Neural progenitor cell (in vitro differentiated cells): Measurements from ENCODE around the gene HLA-E. TPM values are rescaled to one million over a fixed set of nuclear protein-coding genes. Genes with fewer than 3 reads are reported as not detected.

ENCODE experiments used
- DNase-seq: peaks from one replicate; pipeline ENCODE4 v3.0.0-alpha.2; 2016; ENCODE audit warnings: low spot score
- H2AFZ ChIP-seq: fragments of 200-600 bp; sonication (generic); replicated peaks from 2 replicates; pipeline ENCODE4 v1.6.1; 2016; ENCODE audit warnings: antibody characterized with exemption
- H3F3A ChIP-seq: fragments of 200-600 bp; sonication (generic); 2 replicates; pipeline ENCODE4 v1.6.1; 2016; ENCODE audit warnings: antibody characterized with exemption, low read depth
- H3K27ac ChIP-seq: fragments of 200-600 bp; sonication (generic); 2 replicates; pipeline ENCODE4 v1.5.1; 2016; ENCODE audit warnings: mild to moderate bottlenecking
- H3K27me3 ChIP-seq: fragments of 200-600 bp; sonication (generic); 2 replicates; pipeline ENCODE4 v1.6.1; 2016; ENCODE audit warnings: mild to moderate bottlenecking, moderate library complexity
- H3K36me3 ChIP-seq: fragments of 200-600 bp; sonication (generic); 2 replicates; pipeline ENCODE4 v1.5.1; 2016
- H3K4me1 ChIP-seq: fragments of 200-600 bp; sonication (generic); 2 replicates; pipeline ENCODE4 v1.6.1; 2016; ENCODE audit warnings: mixed run types
- H3K4me2 ChIP-seq: fragments of 200-600 bp; sonication (generic); 2 replicates; pipeline ENCODE4 v1.6.1; 2016
- H3K4me3 ChIP-seq: fragments of 200-600 bp; sonication (generic); 2 replicates; pipeline ENCODE4 v1.5.1; 2016
- H3K79me2 ChIP-seq: fragments of 200-600 bp; sonication (generic); 2 replicates; pipeline ENCODE4 v1.6.1; 2016; ENCODE audit warnings: low read depth
- H3K9ac ChIP-seq: fragments of 200-600 bp; sonication (generic); 2 replicates; pipeline ENCODE4 v1.6.1; 2016
- H3K9me3 ChIP-seq: fragments of 200-600 bp; sonication (generic); 2 replicates; pipeline ENCODE4 v1.5.1; 2016; ENCODE audit warnings: low read depth
- H4K20me1 ChIP-seq: fragments of 200-600 bp; sonication (generic); 2 replicates; pipeline ENCODE4 v1.6.1; 2016; ENCODE audit warnings: low read depth
- H3K27ac Mint-ChIP-seq: 3 replicates; pipeline ENCODE4 v1.8.0; 2021; ENCODE audit warnings: mixed read lengths
- H3K27me3 Mint-ChIP-seq: 2 replicates; pipeline ENCODE4 v1.8.0; 2022; ENCODE audit warnings: low read depth, mild to moderate bottlenecking, inconsistent platforms, moderate library complexity, mixed read lengths; ENCODE audit not compliant: insufficient read depth
- H3K36me3 Mint-ChIP-seq: 3 replicates; pipeline ENCODE4 v1.8.0; 2021; ENCODE audit warnings: mixed read lengths
- H3K4me1 Mint-ChIP-seq: 3 replicates; pipeline ENCODE4 v1.8.0; 2021; ENCODE audit warnings: mixed read lengths
- H3K4me3 Mint-ChIP-seq: 3 replicates; pipeline ENCODE4 v1.8.0; 2021; ENCODE audit warnings: mild to moderate bottlenecking, moderate library complexity, mixed read lengths
- H3K9me3 Mint-ChIP-seq: 3 replicates; pipeline ENCODE4 v1.8.0; 2020; ENCODE audit warnings: mixed read lengths
- EZH2 ChIP-seq: fragments of 200-600 bp; sonication (generic); IDR thresholded peaks from 2 replicates; pipeline ENCODE4 v1.6.1; 2017; ENCODE audit warnings: antibody characterized with exemption, mild to moderate bottlenecking, moderate library complexity
- EZH2phosphoT487 ChIP-seq: fragments of 200-600 bp; sonication (generic); IDR thresholded peaks from 2 replicates; pipeline ENCODE4 v1.6.1; 2017; ENCODE audit warnings: antibody characterized with exemption
- total RNA-seq: library from RNA; depleted of rRNA; stranded (reverse); fragments of >200 nt; gene quantifications from 2 replicates; pipeline ENCODE4 v1.2.3, GENCODE V29; 2015; ENCODE audit warnings: low replicate concordance
- TF ChIP-seq, protein P1 (sequence below): fragments of 200-600 bp; sonication (generic); IDR thresholded peaks from 2 replicates; pipeline ENCODE4 v1.5.1; 2017; ENCODE audit warnings: antibody characterized with exemption, mild to moderate bottlenecking

The HLA-E gene
- total RNA-seq, 1 donor from 2014 or later = 24.8 TPM

DNA sequence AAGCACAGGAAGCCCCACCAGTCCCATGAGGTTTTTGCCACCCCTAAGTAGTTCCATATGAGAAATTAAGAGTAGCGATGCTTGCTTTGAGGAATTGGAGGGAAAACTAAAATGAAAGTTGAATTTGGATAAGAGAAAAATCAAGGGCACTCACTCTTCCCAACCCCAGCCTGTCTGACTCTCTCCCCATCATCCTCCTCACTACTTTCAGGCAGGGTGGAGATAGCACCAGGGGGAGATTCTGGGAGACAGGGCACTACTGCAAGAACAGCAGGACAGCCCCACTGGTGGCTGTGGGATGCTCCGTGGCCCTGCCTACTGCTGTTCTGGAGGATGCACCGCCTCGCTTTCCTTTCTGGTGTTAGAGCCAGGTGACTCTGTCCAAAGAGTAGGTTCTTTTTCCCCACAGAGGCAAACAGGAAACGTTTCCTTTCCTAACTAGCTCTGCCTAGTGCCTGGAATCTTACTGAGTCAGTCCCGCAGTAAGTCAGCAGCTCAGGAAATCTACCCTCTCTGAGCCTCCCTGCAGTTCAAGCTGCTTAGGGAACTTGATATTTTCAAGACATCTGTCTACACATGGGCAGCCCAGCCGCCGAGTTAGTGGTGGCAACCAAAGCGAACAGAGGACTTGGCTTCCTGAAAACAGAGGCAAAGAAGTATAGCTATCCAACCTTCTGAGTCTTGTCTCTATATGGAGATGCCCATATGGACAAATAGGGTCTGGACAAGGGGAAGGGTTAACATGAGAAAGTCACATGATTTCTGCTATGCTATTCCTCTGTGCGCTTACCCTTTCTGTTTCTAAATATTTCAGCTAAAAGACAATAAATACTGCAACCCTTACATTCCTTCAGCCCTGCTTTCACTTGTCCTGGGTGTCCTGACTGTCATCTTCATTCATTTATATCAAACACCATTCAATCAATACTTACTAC is 11.4 kb downstream of the HLA-E start:
- Mint-ChIP-seq H3K9me3 (peaks cover 5% of the 10 kb centered on the region), H3K36me3 (no peaks in the 10 kb centered on the region), H3K4me3 (no peak overlapping the region), H3K27ac (no peak overlapping the region), H3K27me3 (peaks cover 4% of the 10 kb centered on the region), H3K4me1 (no peaks in the 10 kb centered on the region)
- no peak overlapping the region for H3K9ac ChIP-seq
- H3K79me2 ChIP-seq = no peaks in the 10 kb centered on the region
- H3K27ac ChIP-seq = no peak overlapping the region
- no peaks in the 10 kb centered on the region for H3K27me3 ChIP-seq
- H2AFZ ChIP-seq = no peak overlapping the region
- H3K9me3 ChIP-seq = no peaks in the 10 kb centered on the region
- no peaks in the 10 kb centered on the region for H3K4me1 ChIP-seq
- no peaks in the 10 kb centered on the region for H3F3A ChIP-seq
- TF ChIP-seq EZH2phosphoT487 = no peak
- TF ChIP-seq, protein P1, sequence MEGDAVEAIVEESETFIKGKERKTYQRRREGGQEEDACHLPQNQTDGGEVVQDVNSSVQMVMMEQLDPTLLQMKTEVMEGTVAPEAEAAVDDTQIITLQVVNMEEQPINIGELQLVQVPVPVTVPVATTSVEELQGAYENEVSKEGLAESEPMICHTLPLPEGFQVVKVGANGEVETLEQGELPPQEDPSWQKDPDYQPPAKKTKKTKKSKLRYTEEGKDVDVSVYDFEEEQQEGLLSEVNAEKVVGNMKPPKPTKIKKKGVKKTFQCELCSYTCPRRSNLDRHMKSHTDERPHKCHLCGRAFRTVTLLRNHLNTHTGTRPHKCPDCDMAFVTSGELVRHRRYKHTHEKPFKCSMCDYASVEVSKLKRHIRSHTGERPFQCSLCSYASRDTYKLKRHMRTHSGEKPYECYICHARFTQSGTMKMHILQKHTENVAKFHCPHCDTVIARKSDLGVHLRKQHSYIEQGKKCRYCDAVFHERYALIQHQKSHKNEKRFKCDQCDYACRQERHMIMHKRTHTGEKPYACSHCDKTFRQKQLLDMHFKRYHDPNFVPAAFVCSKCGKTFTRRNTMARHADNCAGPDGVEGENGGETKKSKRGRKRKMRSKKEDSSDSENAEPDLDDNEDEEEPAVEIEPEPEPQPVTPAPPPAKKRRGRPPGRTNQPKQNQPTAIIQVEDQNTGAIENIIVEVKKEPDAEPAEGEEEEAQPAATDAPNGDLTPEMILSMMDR = no peak
- no peak for TF ChIP-seq EZH2
- H4K20me1 ChIP-seq = no peaks in the 10 kb centered on the region
- H3K36me3 ChIP-seq = no peaks in the 10 kb centered on the region
- DNase-seq = no peak
- no peak overlapping the region for H3K4me3 ChIP-seq
- H3K4me2 ChIP-seq = no peak overlapping the region

DNA sequence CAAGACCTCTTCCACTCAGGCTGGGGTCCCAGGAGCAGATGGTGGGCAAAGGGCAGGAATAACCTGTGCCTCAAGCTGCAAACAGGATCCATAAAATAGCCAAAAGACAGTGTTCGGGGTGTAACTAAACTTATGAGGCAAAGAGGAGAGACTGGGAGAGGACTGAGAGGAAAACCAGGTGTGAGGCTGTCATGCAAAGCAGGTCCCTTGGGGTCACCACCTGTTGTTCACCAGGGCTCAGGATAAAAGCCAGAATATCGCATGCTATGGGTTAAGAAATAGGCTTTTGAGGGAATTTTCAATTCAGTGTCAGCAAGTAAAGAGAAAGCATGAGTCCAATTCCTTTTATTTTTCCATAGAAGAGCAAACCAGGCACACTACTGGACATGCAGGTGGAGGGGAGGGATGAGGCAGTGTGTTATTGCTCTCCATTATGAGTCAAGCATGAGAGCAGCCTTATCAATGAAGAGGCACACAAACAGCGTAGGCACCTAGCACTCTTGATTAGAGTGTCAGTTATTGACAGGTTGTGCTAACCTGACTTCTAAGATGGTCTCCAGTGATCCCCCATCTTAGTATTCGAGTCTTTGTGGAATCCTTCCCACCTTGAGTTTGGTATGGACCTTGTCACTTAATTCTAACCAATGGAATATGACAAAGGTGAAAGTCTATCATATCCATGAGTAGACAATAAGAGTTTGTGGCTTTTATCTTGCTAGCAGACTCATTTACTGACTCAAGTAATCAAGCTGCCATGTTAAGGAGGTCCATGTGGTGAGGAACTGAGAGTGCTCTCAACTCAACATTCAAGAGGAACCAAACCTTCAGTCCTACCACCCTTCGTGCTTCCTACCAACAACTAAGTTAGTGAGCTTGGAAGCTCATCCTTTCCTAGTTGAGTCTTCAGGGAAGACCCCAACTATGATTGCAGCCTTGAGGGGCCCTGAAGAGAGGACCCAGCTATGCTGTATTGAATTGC is 18.8 kb downstream of the HLA-E start:
- Mint-ChIP-seq H3K4me3 (no peak overlapping the region), H3K27me3 (peaks cover 5% of the 10 kb centered on the region), H3K4me1 (no peaks in the 10 kb centered on the region), H3K36me3 (no peaks in the 10 kb centered on the region), H3K27ac (no peak overlapping the region), H3K9me3 (no peaks in the 10 kb centered on the region)
- no peaks in the 10 kb centered on the region for H3K79me2 ChIP-seq
- H2AFZ ChIP-seq = no peak overlapping the region
- TF ChIP-seq, protein P1 = no peak
- TF ChIP-seq EZH2 (no peak), EZH2phosphoT487 (no peak)
- no peaks in the 10 kb centered on the region for H3K9me3 ChIP-seq
- H4K20me1 ChIP-seq = no peaks in the 10 kb centered on the region
- no peaks in the 10 kb centered on the region for H3K36me3 ChIP-seq
- DNase-seq = no peak
- no peak overlapping the region for H3K9ac ChIP-seq
- no peak overlapping the region for H3K4me3 ChIP-seq
- peaks cover 4% of the 10 kb centered on the region for H3K4me1 ChIP-seq
- no peak overlapping the region for H3K27ac ChIP-seq
- peaks cover 6% of the 10 kb centered on the region for H3F3A ChIP-seq
- no peak overlapping the region for H3K4me2 ChIP-seq
- H3K27me3 ChIP-seq = no peaks in the 10 kb centered on the region

DNA sequence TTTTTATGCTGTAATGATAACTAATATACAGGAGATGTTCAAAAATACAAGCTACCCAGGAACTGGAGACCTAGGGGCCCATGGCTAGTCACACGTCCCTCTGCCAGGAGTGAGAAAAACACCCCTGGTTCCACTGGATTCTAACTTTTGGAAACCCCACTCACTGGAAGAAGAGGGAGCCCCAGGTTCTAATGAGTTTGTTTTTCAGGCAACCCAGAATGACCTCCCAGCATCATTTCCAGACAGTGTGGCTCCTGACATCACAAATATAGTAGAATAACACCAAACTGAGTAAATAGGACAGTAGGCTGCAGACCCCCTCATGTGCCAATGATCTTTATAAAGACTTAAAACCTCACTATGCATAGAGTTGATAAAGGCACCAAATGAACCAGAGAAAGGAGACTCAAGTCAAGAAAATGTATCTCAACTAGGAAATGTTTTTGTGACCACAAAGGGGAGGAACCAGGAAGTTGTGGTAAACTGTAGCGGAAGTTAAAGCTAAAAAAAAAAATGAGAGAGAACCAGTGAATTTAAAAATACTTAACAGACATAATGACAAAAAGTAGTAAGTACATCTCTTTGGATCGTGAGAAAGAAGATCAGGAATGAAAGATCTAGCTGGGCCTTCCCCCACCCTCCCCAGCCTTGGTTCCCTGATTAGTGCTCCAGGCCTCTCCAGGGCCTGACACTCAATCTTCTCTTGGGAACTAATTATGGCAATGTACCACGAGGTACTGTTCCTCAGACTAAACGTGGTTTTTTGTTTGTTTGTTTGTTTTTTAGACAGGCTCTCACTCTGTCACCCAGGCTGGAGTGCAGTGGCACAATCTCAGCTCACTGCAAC is 19.8 kb downstream of the HLA-E start:
- no peaks in the 10 kb centered on the region for H3K36me3 ChIP-seq
- no peak overlapping the region for H3K4me3 ChIP-seq
- H3K27me3 Mint-ChIP-seq = peaks cover 5% of the 10 kb centered on the region
- H3K79me2 ChIP-seq = no peaks in the 10 kb centered on the region
- no peaks in the 10 kb centered on the region for H3K9me3 Mint-ChIP-seq
- no peak overlapping the region for H2AFZ ChIP-seq
- no peaks in the 10 kb centered on the region for H4K20me1 ChIP-seq
- no peaks in the 10 kb centered on the region for H3K36me3 Mint-ChIP-seq
- TF ChIP-seq, protein P1 = no peak
- TF ChIP-seq EZH2phosphoT487 (no peak), EZH2 (no peak)
- H3K27me3 ChIP-seq = no peaks in the 10 kb centered on the region
- no peak overlapping the region for H3K27ac ChIP-seq
- no peak overlapping the region for H3K9ac ChIP-seq
- no peak for DNase-seq
- H3K4me2 ChIP-seq = no peak overlapping the region
- no peak overlapping the region for H3K27ac Mint-ChIP-seq
- H3K4me1 Mint-ChIP-seq = no peaks in the 10 kb centered on the region
- no peak overlapping the region for H3K4me3 Mint-ChIP-seq
- H3K4me1 ChIP-seq = peaks cover 4% of the 10 kb centered on the region
- H3F3A ChIP-seq = peaks cover 11% of the 10 kb centered on the region
- H3K9me3 ChIP-seq = no peaks in the 10 kb centered on the region
